Sigmoid colon (tissue), 4 donors: ENCODE data around the gene GSTP1.

ENCODE experiments used
- CTCF ChIP-seq, 4 experiments: fragments of 450-650 bp in 3 of 4; fragments of 200-600 bp in 1 of 4; IDR thresholded peaks; one replicate each; pipeline ENCODE4 v1.5.1; 2016 to 2019; ENCODE audit warnings: antibody characterized with exemption in 4 of 4, mild to moderate bottlenecking in 3 of 4, moderate library complexity in 2 of 4
- EP300 ChIP-seq, 4 donors: sonication (generic); formaldehyde crosslinking; IDR thresholded peaks; one replicate each; pipeline ENCODE4 v1.6.1; 2017; ENCODE audit warnings: antibody characterized with exemption in 4 of 4
- POLR2A ChIP-seq, 2 donors: fragments of 450-650 bp; IDR thresholded peaks; one replicate each; pipeline ENCODE4 v1.6.1; 2016; ENCODE audit warnings: antibody characterized with exemption in 2 of 2, mild to moderate bottlenecking in 2 of 2, moderate library complexity in 2 of 2

- TF ChIP-seq CTCF (IDR thresholded peaks at IDR 0.05) (no peak), POLR2A (IDR thresholded peaks at IDR 0.05) (no peak), EP300 (IDR thresholded peaks at IDR 0.05) (no peak)
Observed at GRCh38 chr11:67616431-67617242, 33.0 kb downstream of the GSTP1 start.
